HG03025 (cell line): Measurements from ENCODE around the gene SOBP.

ENCODE experiments used
- ATAC-seq: cut with Tn5 transposase; IDR thresholded peaks from one replicate; pipeline ENCODE4 v1.9.1; 2021; ENCODE audit warnings: mild to moderate bottlenecking, moderate library complexity; ENCODE audit not compliant: unreplicated experiment, low FRiP score

Gene SOBP

DNA sequence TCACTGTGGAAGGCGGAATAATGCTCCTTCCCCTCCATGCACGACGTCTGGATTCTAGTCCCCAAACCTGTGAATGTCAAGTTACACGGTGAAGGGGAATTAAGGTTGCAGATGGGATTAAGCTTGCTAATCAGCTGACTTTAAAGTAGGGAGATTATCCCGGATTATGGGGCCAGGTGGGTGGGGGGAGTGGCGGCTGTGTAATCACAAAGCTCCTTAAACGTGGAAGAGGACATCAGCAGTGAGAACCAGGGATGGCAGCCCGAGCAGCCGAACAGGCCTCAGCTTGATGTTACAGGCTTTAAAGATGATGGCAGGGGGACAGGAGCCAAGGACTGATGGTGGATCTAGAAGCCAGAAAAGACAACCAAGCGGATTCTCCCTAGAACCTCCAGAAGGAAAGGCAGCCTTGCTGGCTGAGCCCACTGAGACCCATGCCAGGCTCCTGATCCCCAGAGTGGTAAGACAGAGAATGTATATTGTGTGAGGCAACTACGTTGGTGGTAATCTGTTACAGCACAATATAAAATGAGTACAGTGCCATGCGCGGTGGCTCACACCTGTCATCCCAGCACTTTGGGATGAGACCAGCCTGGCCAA lies 216.7 kb downstream of the SOBP start:
- ATAC-seq = no peak

DNA sequence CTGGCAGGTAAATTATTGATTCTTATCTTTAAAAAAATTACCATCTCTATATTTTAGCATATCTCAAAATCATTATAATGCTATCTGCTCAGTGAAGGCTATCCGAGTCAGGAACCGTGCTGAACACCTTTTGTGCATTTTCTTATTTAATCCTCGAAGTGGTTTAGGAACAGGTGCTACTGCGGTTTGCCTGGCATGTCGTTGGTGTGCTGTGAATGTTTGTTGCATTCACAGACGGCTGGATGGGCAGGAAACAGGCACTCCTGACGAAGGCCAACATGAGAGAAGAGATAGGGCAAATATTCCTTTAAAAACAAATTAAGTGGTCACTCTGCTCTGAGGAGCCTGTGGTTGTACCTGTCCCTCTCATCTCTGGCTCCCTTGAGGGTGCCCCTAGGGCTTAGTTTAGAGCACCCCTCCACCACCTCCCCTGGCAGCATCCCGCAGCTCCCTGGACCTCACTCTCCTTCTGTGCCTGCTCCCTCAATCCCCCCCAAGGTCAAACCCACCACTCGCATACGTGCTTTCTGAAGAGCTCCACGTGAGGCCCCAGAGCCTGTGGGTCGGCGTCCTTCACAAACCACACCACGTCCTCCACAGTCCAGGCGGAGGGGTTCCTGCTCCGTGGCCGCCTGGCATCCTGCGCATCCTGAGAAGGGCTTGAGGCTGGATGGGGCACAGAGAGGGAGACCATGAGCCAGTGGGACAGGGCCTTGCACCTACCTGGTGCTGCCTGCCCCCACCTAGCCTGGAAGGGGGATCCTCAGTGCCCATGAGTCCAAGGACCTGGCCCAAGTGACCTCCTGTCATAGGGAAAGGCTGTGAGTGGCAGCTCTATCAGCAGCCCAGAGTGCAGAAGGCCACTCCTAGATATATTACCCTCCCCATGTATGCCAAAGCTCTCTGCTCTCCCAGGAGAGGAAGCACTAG lies 217.7 kb downstream of the SOBP start:
- no peak for ATAC-seq

DNA sequence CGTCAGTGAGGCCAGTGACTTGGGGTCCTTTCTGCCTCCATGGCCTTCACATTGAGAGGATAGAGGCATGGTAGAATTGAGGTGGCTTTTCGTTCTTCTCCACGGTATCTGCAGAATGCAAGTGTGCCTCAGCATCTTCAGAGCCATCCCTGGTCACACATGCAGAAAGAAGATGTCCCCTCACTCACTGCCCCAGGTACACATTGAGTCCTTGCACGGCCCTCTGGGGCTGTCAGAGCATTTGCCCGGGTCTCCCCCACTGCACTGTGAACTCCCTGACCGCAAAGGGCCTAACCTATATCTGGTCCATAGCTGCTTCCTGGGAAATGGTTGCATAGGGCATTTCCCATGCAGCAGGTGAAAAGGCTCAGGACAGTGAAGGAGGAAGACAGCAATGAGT lies 218.5 kb downstream of the SOBP start:
- no peak for ATAC-seq

DNA sequence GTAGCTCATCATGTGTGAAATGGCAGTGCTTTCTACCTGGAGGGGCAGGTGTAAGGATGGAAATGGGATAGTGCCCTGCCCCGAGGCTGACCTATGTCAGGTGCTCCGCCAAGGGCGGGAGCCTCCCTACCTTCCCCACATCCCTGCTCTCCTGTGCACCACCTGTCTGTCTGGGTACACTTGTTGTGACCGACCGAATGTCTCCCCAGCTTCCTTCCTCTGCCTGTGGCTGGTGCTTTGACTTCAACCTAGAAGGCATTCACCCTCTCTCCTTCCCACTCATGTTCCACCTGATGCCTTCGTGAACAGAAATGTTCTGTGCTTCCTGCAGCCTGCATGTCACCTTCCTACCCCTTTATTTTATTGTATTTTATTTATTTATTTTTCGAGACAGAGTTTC lies 219.4 kb downstream of the SOBP start:
- no peak for ATAC-seq
